Measurements from ENCODE around the gene HOTAIR. TPM values are rescaled to one million over a fixed set of nuclear protein-coding genes. Genes with fewer than 3 reads are reported as not detected.

The HOTAIR gene
- total RNA-seq, 3 donors from 2014 or later, result not detected

DNA sequence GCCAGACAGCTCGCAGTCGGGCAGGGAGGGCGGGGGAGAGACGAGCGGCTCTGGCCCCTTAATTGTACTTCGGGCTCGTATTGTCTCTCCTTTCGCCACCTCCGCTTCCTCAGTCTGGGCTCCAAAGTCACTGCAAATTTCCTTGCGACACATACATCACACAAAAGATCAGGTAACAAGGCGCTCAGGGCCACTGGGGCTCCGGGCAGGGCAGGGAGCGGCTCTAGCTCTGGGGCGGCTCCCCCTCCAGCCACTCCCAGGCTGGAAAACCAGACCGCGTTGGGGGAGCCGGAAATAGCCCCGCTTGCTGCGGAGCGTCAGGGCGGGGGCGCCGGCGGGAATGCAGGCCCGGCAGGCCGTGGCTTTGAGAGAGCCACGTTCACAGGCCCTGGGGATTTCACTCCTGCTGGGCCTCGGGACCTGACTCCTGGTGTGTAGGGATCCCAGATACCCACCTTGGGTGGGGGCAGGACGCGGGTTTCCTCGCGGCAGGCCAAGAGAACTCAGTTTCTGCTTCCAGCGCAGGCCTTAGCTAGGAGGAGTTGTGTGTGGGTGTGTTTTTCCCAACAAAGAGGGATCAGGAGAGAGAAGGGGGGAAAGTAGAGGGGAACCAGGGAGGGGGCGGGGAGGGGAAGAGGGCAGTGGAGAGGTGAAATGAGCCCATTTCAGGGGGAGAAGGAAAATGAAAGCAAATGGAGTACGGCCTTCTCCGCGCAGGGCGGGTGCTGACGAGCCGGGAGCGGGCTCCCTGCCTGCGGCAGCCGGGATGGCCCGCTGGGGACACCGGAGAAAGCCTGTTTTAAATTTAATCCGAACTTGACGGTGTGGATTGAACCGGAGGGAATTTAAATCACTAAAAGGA is 20.9 kb upstream of the HOTAIR start:
- TF ChIP-seq, protein P1, sequence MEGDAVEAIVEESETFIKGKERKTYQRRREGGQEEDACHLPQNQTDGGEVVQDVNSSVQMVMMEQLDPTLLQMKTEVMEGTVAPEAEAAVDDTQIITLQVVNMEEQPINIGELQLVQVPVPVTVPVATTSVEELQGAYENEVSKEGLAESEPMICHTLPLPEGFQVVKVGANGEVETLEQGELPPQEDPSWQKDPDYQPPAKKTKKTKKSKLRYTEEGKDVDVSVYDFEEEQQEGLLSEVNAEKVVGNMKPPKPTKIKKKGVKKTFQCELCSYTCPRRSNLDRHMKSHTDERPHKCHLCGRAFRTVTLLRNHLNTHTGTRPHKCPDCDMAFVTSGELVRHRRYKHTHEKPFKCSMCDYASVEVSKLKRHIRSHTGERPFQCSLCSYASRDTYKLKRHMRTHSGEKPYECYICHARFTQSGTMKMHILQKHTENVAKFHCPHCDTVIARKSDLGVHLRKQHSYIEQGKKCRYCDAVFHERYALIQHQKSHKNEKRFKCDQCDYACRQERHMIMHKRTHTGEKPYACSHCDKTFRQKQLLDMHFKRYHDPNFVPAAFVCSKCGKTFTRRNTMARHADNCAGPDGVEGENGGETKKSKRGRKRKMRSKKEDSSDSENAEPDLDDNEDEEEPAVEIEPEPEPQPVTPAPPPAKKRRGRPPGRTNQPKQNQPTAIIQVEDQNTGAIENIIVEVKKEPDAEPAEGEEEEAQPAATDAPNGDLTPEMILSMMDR (IDR thresholded peaks at IDR 0.05), result no peak
- intact Hi-C loops (cut with DNase I, micrococcal nuclease), result no loop called here
- H3K9me3 ChIP-seq, result no peaks in the 10 kb centered on the region
- peak; percentile 57 for ATAC-seq
- H3K4me1 ChIP-seq (ENCODE audit: low read depth), result peaks cover 34% of the 10 kb centered on the region
- DNase-seq, result peak; percentile 13 to 51 (median 33)
- H3K36me3 ChIP-seq (ENCODE audit: low read depth), result no peaks in the 10 kb centered on the region
- no peak overlapping the region for H3K4me3 ChIP-seq

- peak; percentile 6 for ATAC-seq
- H3K4me1 ChIP-seq (ENCODE audit: low read depth), result peaks cover 30% of the 10 kb centered on the region
- no peak overlapping the region for H3K4me3 ChIP-seq
- H3K9me3 ChIP-seq, result no peaks in the 10 kb centered on the region
- DNase-seq, result peak in 1 of 3 donors; percentile 30
- TF ChIP-seq, protein P1 (IDR thresholded peaks at IDR 0.05), result no peak
- no peaks in the 10 kb centered on the region for H3K36me3 ChIP-seq (ENCODE audit: low read depth)
- intact Hi-C loops (cut with DNase I, micrococcal nuclease), result no loop called here
Observed at GRCh38 chr12:53995002-53995377, 20.2 kb upstream of the HOTAIR start.

GRCh38 chr12:53994264-53995001 is 19.7 kb upstream of the HOTAIR start:
- intact Hi-C loops (cut with DNase I, micrococcal nuclease), result no loop called here
- peak in 1 of 3 donors; percentile 38 for DNase-seq

GRCh38 chr12:53994009-53994263 is 19.2 kb upstream of the HOTAIR start:
- intact Hi-C loops (cut with DNase I, micrococcal nuclease), result no loop called here
- DNase-seq (peak in 1 of 3 donors; percentile 37), ATAC-seq (no peak)
- no peaks in the 10 kb centered on the region for H3K9me3 ChIP-seq
- no peaks in the 10 kb centered on the region for H3K36me3 ChIP-seq (ENCODE audit: low read depth)
- TF ChIP-seq, protein P1 (IDR thresholded peaks at IDR 0.05), result no peak
- peaks cover 30% of the 10 kb centered on the region for H3K4me1 ChIP-seq (ENCODE audit: low read depth)
- H3K4me3 ChIP-seq, result no peak overlapping the region

More at GRCh38 chr12:53994264-53995001, 19.7 kb upstream of the HOTAIR start:
- peak; percentile 9 for ATAC-seq
- no peak overlapping the region for H3K4me3 ChIP-seq
- H3K4me1 ChIP-seq (ENCODE audit: low read depth), result peaks cover 28% of the 10 kb centered on the region
- TF ChIP-seq, protein P1 (IDR thresholded peaks at IDR 0.05), result no peak
- no peaks in the 10 kb centered on the region for H3K36me3 ChIP-seq (ENCODE audit: low read depth)
- no peaks in the 10 kb centered on the region for H3K9me3 ChIP-seq

DNA sequence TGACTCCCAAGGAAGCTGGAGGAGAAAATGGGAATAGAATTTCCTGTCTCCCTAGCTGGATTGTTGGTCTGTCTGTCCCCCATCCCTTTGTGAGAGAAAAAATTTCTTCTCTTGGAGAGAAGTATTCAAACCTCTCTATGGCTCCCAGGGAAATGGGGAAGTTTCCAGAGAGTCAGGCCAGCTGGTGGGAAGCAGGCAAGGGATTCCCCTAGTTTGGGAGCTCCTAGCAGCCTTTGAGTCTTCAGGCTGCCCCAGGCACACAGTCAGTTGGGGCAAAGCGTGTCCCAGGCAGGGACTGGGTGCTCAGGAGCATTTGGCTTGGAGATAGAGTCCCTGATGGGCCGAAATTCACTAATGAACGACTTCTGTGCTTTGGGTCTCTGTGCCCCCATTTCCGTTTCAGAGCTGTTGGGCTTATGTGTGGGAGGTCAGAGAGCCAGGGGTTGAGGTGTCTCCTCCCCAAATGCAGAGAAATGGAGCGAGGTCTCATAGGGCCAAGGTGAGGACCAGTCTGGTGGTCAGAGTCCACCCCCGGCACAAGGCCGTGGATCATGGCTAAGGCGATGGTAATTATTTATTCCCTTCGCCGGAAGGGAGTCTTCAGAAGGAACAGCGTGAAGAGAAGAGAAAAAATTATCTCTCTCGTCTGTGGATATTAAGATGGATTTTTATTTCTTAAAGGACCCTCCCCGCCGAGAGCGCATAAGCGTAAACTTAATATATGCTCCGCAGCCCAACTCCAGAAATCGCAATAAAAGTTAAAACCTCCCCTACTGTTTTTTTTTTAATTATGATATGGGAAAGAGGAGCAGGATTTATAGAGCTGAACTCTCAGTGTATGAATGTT is 18.6 kb upstream of the HOTAIR start:
- Histone ChIP-seq H3K36me3 (ENCODE audit: low read depth) (no peaks in the 10 kb centered on the region), H3K4me1 (ENCODE audit: low read depth) (peaks cover 30% of the 10 kb centered on the region), H3K9me3 (no peaks in the 10 kb centered on the region), H3K4me3 (no peak overlapping the region)
- DNase-seq, result peak in 1 of 3 donors; percentile 5
- TF ChIP-seq, protein P1 (IDR thresholded peaks at IDR 0.05), result no peak
- no peak for ATAC-seq
- intact Hi-C loops (cut with DNase I, micrococcal nuclease), result no loop called here
